Neural cell (in vitro differentiated cells): Measurements from ENCODE around the gene SLC13A1. TPM values are rescaled to one million over a fixed set of nuclear protein-coding genes. Genes with fewer than 3 reads are reported as not detected.
A peak's percentile ranks its signal among the peaks of the same experiment; 100 is the strongest.

Experiments
- H2AFZ ChIP-seq: fragments of 200-600, 300-800 bp; sonication (generic), shearing (Covaris generic); 2 replicates; pipeline ENCODE4 v1.6.0; 2014; ENCODE audit warnings: low read depth, mild to moderate bottlenecking, antibody characterized with exemption, low read length, moderate library complexity
- H3F3A ChIP-seq: fragments of 200-600 bp; shearing (Covaris generic); 2 replicates; pipeline ENCODE4 v1.6.1; 2016; ENCODE audit warnings: mild to moderate bottlenecking, moderate library complexity, mixed read lengths, antibody characterized with exemption, low read length; ENCODE audit not compliant: insufficient read depth, poor library complexity, severe bottlenecking
- H3K27ac ChIP-seq: fragments of 200-600, 300-800 bp; sonication (generic), shearing (Covaris generic); 2 replicates; pipeline ENCODE4 v1.5.1; 2014; ENCODE audit warnings: mild to moderate bottlenecking, low read length, moderate library complexity
- H3K27me3 ChIP-seq: fragments of 300-800, 200-600 bp; sonication (generic), shearing (Covaris generic); 2 replicates; pipeline ENCODE4 v1.6.0; 2014; ENCODE audit warnings: mild to moderate bottlenecking, low read depth, low read length, moderate library complexity; ENCODE audit not compliant: insufficient read depth
- H3K36me3 ChIP-seq: fragments of 300-800, 200-600 bp; sonication (generic), shearing (Covaris generic); 2 replicates; pipeline ENCODE4 v1.5.1; 2014; ENCODE audit warnings: mild to moderate bottlenecking, antibody characterized with exemption, low read length, moderate library complexity; ENCODE audit not compliant: insufficient read depth
- H3K4me2 ChIP-seq: fragments of 300-800, 200-600 bp; sonication (generic), shearing (Covaris generic); 2 replicates; pipeline ENCODE4 v1.6.0; 2014; ENCODE audit warnings: mild to moderate bottlenecking, low read length
- H3K4me3 ChIP-seq: fragments of 300-800, 200-600 bp; sonication (generic), shearing (Covaris generic); 2 replicates; pipeline ENCODE4 v1.5.1; 2014; ENCODE audit warnings: mild to moderate bottlenecking, low read length, moderate library complexity
- H3K79me2 ChIP-seq: fragments of 200-600 bp; shearing (Covaris generic); replicated peaks from 2 replicates; pipeline ENCODE4 v1.6.0; 2014; ENCODE audit warnings: mild to moderate bottlenecking, low read length, moderate library complexity; ENCODE audit not compliant: insufficient read depth
- H3K9ac ChIP-seq: fragments of 300-800, 200-600 bp; sonication (generic), shearing (Covaris generic); 2 replicates; pipeline ENCODE4 v1.6.1; 2016; ENCODE audit warnings: mild to moderate bottlenecking, low read length, mixed read lengths
- H3K9me2 ChIP-seq: fragments of 200-600 bp; shearing (Covaris generic); 2 replicates; pipeline ENCODE4 v1.6.1; 2016; ENCODE audit warnings: mild to moderate bottlenecking, low read length, mixed read lengths; ENCODE audit not compliant: insufficient read depth
- H3K9me3 ChIP-seq: fragments of 200-600, 300-800 bp; sonication (generic), shearing (Covaris generic); 2 replicates; pipeline ENCODE4 v1.6.1; 2016; ENCODE audit warnings: mild to moderate bottlenecking, mixed run types, low read length, moderate library complexity, mixed read lengths
- H4K20me1 ChIP-seq: fragments of 200-600 bp; shearing (Covaris generic); 2 replicates; pipeline ENCODE4 v1.6.1; 2016; ENCODE audit warnings: mild to moderate bottlenecking, mixed run types; ENCODE audit not compliant: insufficient read depth
- EZH2 ChIP-seq: fragments of 200-600, 300-800 bp; shearing (Covaris generic), sonication (generic); IDR thresholded peaks from 2 replicates; pipeline ENCODE4 v1.6.1; 2014; ENCODE audit warnings: antibody characterized with exemption, low read length, borderline replicate concordance, mild to moderate bottlenecking; ENCODE audit not compliant: insufficient read depth, poor library complexity, severe bottlenecking
- POLR2AphosphoS5 ChIP-seq: IDR thresholded peaks from 2 replicates; pipeline ENCODE4 v1.6.1; 2012
- RAD21 ChIP-seq: fragments of 450-650 bp; conservative IDR thresholded peaks from 2 replicates; pipeline ENCODE4 v1.6.1; 2014; ENCODE audit warnings: antibody characterized with exemption, mild to moderate bottlenecking, moderate library complexity
- REST ChIP-seq: IDR thresholded peaks from 2 replicates; pipeline ENCODE4 v1.6.1; 2012; ENCODE audit warnings: borderline replicate concordance
- SMC3 ChIP-seq: fragments of 450-650 bp; conservative IDR thresholded peaks from 2 replicates; pipeline ENCODE4 v1.6.1; 2014; ENCODE audit warnings: antibody characterized with exemption, mild to moderate bottlenecking, moderate library complexity; ENCODE audit not compliant: poor library complexity
- TAF1 ChIP-seq: IDR thresholded peaks from 2 replicates; pipeline ENCODE4 v1.6.1; 2012; ENCODE audit warnings: low read depth
- polyA plus RNA-seq: library from polyadenylated mRNA; depleted of rRNA; stranded (reverse); fragments of >200 nt; gene quantifications from 2 replicates; pipeline ENCODE4 v1.2.3, GENCODE V29; 2014
- TF ChIP-seq, protein P1 (sequence below): fragments of 450-650 bp; IDR thresholded peaks from 2 replicates; pipeline ENCODE4 v1.5.1; 2014; ENCODE audit warnings: antibody characterized with exemption, mild to moderate bottlenecking, moderate library complexity; ENCODE audit not compliant: poor library complexity, severe bottlenecking

Gene SLC13A1
- polyA plus RNA-seq, 1 donor from 2014 or later: not detected

DNA sequence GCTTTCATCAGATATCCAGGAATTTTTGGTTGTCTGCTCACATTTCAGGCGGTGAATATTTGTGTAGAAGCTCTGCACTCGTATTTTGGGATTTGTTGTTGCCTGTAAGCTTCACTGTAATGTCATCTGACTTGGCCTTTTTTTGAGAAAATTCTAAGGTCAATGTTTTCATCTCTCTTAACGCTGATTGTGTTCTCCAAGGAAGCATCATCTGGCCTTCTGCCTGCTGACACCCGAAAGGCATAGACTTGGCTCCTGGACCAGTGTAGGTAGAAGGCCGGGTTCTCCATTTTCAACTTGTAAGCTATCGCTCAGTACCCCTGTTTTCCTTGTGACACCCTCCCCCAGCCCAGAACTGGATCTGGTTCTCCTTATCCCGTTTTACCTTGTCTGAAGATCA, 44.2 kb downstream of the SLC13A1 start:
- Histone ChIP-seq H3K9me2 (no peaks in the 10 kb centered on the region), H4K20me1 (no peaks in the 10 kb centered on the region), H3K27me3 (no peaks in the 10 kb centered on the region), H3F3A (no peaks in the 10 kb centered on the region), H3K4me3 (no peak overlapping the region), H3K79me2 (no peaks in the 10 kb centered on the region), H3K9ac (no peak overlapping the region), H2AFZ (no peak overlapping the region), H3K36me3 (no peaks in the 10 kb centered on the region), H3K4me2 (no peak overlapping the region), H3K27ac (no peak overlapping the region), H3K9me3 (no peaks in the 10 kb centered on the region)
- TF ChIP-seq REST: no peak
- no peak for TF ChIP-seq TAF1
- no peak for TF ChIP-seq SMC3
- TF ChIP-seq POLR2AphosphoS5: no peak

DNA sequence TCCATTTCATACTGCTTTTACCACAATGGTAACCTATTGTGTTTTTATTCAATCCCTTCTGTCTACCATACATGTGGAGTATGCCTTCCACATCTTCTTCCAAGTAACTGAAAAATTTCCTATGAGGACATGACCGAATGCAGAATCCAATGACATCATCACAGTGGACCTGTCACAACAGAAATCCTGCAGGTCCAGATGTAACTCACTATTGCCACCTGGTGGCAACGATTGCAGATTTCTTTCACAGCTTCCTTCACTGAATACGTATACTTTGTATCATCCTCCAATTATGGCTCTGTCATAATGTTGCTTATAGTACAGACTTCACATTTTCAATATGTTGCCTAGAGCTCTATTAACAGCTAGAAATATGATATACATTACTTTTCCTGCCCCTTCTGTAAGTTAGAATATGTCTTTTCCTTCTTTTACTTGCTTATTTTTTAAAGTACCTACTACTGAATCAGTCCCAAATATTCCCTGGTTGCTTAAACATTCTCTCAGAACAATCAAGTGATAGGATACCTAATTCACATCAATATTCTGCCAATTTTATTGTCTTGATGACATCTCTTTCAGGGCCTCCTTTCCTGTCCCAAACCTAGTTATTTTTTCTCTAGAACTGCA, 45.4 kb downstream of the SLC13A1 start:
- H3K9me2 ChIP-seq: no peaks in the 10 kb centered on the region
- no peak overlapping the region for H3K27ac ChIP-seq
- no peak overlapping the region for H3K4me3 ChIP-seq
- no peak overlapping the region for H3K4me2 ChIP-seq
- H2AFZ ChIP-seq: no peak overlapping the region
- no peaks in the 10 kb centered on the region for H3K27me3 ChIP-seq
- H3K9me3 ChIP-seq: no peaks in the 10 kb centered on the region
- no peaks in the 10 kb centered on the region for H3K79me2 ChIP-seq
- no peaks in the 10 kb centered on the region for H4K20me1 ChIP-seq
- H3F3A ChIP-seq: no peaks in the 10 kb centered on the region
- peak; percentile 93 for TF ChIP-seq SMC3
- TF ChIP-seq REST: no peak
- TF ChIP-seq EZH2: no peak
- TF ChIP-seq, protein P1, sequence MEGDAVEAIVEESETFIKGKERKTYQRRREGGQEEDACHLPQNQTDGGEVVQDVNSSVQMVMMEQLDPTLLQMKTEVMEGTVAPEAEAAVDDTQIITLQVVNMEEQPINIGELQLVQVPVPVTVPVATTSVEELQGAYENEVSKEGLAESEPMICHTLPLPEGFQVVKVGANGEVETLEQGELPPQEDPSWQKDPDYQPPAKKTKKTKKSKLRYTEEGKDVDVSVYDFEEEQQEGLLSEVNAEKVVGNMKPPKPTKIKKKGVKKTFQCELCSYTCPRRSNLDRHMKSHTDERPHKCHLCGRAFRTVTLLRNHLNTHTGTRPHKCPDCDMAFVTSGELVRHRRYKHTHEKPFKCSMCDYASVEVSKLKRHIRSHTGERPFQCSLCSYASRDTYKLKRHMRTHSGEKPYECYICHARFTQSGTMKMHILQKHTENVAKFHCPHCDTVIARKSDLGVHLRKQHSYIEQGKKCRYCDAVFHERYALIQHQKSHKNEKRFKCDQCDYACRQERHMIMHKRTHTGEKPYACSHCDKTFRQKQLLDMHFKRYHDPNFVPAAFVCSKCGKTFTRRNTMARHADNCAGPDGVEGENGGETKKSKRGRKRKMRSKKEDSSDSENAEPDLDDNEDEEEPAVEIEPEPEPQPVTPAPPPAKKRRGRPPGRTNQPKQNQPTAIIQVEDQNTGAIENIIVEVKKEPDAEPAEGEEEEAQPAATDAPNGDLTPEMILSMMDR: peak; percentile 88
- TF ChIP-seq RAD21: peak; percentile 86
- TF ChIP-seq POLR2AphosphoS5: no peak
- no peak overlapping the region for H3K9ac ChIP-seq
- H3K36me3 ChIP-seq: no peaks in the 10 kb centered on the region
